22Rv1 (cell line): ENCODE data around the gene CREB1.

Experiments
- ZFX ChIP-seq: fragments of 450-650 bp; IDR thresholded peaks from 2 replicates; pipeline ENCODE4 v1.6.1; 2017; ENCODE audit warnings: antibody characterized with exemption, borderline replicate concordance
- TF ChIP-seq, protein P1 (sequence below): fragments of 450-650 bp; IDR thresholded peaks from 2 replicates; pipeline ENCODE4 v1.5.1; 2017; ENCODE audit warnings: mild to moderate bottlenecking

DNA sequence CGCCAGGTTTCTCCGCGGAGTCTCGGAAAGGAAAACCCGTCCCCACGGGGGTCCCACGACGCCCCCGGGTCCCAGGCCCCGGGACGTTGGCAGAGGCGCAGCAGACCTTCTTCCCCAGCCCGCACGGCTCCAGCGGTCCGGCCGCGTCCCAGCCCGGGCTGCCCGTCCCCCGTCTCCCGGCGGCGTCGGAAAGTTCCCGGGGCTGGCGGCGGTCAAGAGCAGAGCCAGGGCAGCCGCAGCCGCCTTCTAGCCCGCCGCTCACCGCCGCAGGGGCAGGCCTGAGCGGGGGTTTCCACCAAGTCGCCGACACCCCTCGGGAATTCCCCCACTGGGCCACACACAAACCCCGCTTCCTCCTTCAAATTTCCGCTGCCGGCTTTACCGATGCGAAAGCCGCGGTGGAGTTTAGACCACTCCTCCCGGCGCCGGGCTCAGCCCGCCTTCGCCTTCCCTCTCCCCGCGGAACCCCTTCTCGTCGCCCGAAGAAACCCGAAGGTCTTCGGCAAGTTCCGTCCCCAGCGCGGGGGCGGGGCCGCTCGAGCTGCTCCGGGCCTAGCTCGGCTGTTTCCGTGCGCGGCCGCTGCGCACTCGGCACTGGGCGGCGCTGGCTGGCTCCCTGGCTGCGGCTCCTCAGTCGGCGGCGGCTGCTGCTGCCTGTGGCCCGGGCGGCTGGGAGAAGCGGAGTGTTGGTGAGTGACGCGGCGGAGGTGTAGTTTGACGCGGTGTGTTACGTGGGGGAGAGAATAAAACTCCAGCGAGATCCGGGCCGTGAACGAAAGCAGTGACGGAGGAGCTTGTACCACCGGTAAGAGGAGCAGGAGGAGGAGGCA is at the start of gene CREB1:
- TF ChIP-seq, protein P1, sequence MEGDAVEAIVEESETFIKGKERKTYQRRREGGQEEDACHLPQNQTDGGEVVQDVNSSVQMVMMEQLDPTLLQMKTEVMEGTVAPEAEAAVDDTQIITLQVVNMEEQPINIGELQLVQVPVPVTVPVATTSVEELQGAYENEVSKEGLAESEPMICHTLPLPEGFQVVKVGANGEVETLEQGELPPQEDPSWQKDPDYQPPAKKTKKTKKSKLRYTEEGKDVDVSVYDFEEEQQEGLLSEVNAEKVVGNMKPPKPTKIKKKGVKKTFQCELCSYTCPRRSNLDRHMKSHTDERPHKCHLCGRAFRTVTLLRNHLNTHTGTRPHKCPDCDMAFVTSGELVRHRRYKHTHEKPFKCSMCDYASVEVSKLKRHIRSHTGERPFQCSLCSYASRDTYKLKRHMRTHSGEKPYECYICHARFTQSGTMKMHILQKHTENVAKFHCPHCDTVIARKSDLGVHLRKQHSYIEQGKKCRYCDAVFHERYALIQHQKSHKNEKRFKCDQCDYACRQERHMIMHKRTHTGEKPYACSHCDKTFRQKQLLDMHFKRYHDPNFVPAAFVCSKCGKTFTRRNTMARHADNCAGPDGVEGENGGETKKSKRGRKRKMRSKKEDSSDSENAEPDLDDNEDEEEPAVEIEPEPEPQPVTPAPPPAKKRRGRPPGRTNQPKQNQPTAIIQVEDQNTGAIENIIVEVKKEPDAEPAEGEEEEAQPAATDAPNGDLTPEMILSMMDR, result peak; percentile 34
- no peak for TF ChIP-seq ZFX
